ENCODE measurements around the gene CORO7. TPM values are rescaled to one million over a fixed set of nuclear protein-coding genes. Genes with fewer than 3 reads are reported as not detected.
A peak's percentile ranks its signal among the peaks of the same experiment; 100 is the strongest.

Gene CORO7
- total and polyA plus RNA-seq, 10 donors = 29.7 to 177 (median 117) TPM

DNA sequence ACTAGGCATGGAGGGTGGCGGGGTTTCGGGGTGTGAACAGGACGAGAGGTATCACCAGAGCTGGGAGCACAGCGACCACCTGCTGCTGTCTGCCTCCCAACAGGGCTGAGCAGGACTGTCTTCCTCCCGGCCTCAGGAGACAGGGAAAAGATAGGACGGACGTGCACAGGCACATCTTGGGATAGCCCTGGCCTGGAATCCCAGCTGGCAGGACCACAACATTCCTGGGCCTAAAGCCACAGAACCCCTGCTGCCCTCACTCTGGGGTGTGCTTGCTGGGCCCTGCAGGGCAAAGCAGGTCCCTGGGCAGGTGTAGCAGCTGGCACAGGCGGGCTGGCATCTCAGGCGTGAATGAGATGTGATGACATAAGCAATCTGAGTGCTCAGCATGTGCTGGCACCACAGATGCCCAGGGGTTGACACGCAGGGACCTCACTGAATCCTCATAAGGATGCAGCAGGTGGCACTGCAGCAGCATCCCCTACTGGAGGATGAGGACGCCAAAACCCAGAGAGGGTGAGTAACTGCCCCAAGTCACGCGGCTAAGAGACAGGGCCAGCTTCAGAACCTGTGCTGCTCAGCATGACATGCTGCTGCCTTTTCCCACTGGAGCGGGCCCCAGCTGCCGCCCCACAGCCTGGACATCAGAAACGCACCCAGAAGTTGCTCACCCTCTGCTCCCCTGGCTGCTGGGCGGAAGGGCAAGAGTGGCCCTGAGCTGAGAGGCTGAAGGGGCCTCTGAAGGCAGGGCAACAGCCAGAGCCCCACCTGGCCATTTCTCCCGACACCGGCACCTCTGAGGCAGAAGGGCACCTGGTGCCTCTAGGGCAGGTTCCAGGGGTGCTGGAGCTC is 7.1 kb downstream of the CORO7 start:
- Histone ChIP-seq H3K27ac (no peak overlapping the region), H3K4me1 (peaks cover 2 to 64% (median 30%) of the 10 kb centered on the region in 6 donors), H3K36me3 (peaks cover 0 to 95% (median 86%) of the 10 kb centered on the region in 6 donors), H3K9me3 (no peaks in the 10 kb centered on the region), H3K4me3 (no peak overlapping the region), H3K27me3 (replicated peaks in 1 of 7) (no peaks in the 10 kb centered on the region)
- intact Hi-C loops (cut with DNase I; ENCODE audit: low total_unique reads) = no loop called here
- peak; percentile 71 for DNase-seq
- WGBS, 5 donors = 86 to 97% (median 94%) methylated on average over 10 to 19 of the region's 19 CpGs
- TF ChIP-seq POLR2A (IDR thresholded peaks at IDR 0.05) (no peak), POLR2AphosphoS5 (IDR thresholded peaks at IDR 0.05) (peak in 1 of 3 donors; percentile 37), CTCF (IDR thresholded peaks at IDR 0.05 in 8 of 11, conservative IDR thresholded peaks at IDR 0.05 in 3 of 11) (no peak)

DNA sequence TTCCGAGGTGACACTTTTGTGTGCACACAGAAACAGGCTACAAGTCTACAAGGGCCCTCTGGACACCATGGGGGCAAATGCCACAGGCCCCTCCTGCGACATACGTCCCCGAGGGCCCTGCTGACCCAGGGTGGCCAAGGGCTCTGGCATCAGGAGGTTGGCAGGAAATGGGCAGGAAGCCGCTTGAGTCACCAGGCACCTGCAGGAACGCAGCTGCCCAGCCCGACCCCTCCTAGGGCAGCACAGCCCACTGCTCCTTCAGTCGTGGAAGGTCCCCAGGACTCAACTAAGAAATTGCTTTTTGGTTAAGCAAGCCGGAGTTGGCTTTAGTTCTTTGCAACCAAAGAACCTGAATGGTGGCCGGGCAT is 8.1 kb downstream of the CORO7 start:
- H3K36me3 ChIP-seq = peaks cover 0 to 100% (median 96%) of the 10 kb centered on the region in 6 donors

GRCh38 chr16:4407543-4408322 is 8.7 kb downstream of the CORO7 start:
- Histone ChIP-seq H3K9me3 (no peaks in the 10 kb centered on the region), H3K4me3 (no peak overlapping the region), H3K4me1 (peaks cover 0 to 61% (median 21%) of the 10 kb centered on the region in 6 donors), H3K36me3 (peaks cover 0 to 100% (median 97%) of the 10 kb centered on the region in 6 donors), H3K27ac (no peak overlapping the region), H3K27me3 (replicated peaks in 1 of 7) (no peaks in the 10 kb centered on the region)
- 84 to 93% (median 91%) methylated on average over 6 to 22 of the region's 22 CpGs for WGBS, 5 donors
- TF ChIP-seq CTCF (IDR thresholded peaks at IDR 0.05 in 8 of 11, conservative IDR thresholded peaks at IDR 0.05 in 3 of 11) = no peak
- peak in 2 of 3 donors; percentile 19 to 56 for TF ChIP-seq POLR2AphosphoS5 (IDR thresholded peaks at IDR 0.05)
- TF ChIP-seq POLR2A (IDR thresholded peaks at IDR 0.05) = no peak
- intact Hi-C loops (cut with DNase I; ENCODE audit: low total_unique reads) = no loop called here
- DNase-seq = no peak

More for the DNA sequence above, 8.1 kb downstream of the CORO7 start:
- Histone ChIP-seq H3K9me3 (no peaks in the 10 kb centered on the region), H3K27me3 (replicated peaks in 1 of 7) (no peaks in the 10 kb centered on the region), H3K4me1 (peaks cover 0 to 61% (median 21%) of the 10 kb centered on the region in 6 donors), H3K4me3 (no peak overlapping the region), H3K27ac (no peak overlapping the region)
- intact Hi-C loops (cut with DNase I; ENCODE audit: low total_unique reads) = no loop called here
- no peak for DNase-seq
- 68 to 88% (median 75%) methylated on average over 3 to 10 of the region's 10 CpGs for WGBS, 5 donors
- TF ChIP-seq POLR2AphosphoS5 (IDR thresholded peaks at IDR 0.05) (no peak), CTCF (IDR thresholded peaks at IDR 0.05 in 8 of 11, conservative IDR thresholded peaks at IDR 0.05 in 3 of 11) (peak in 1 of 11 experiments; percentile 5)
